Myometrial cell (primary cell): ENCODE measurements around the gene ZNF432. TPM values are rescaled to one million over a fixed set of nuclear protein-coding genes. Genes with fewer than 3 reads are reported as not detected.

ENCODE experiments used
- total RNA-seq: library from RNA; depleted of rRNA; stranded (reverse); fragments of >200 nt; gene quantifications from 2 replicates; pipeline ENCODE4 v1.2.3, GENCODE V29; 2015

The ZNF432 gene
- 4.0 and 4.1 TPM in 2 replicates for total RNA-seq

GRCh38 chr19:52048555-52049501 lies at the start of gene ZNF432:
TSS of gene ZNF432 (minus strand) at chr19:52048838. CDS start at chr19:52046868, 1,970 bp downstream.

GRCh38 chr19:52095172-52096014 lies 46.8 kb upstream of the ZNF432 start, which contains the start of gene ZNF841:
TSS of gene ZNF841 (minus strand) at chr19:52095765. CDS start at chr19:52084801, 10,964 bp downstream.

GRCh38 chr19:52028027-52028779 lies 20.4 kb downstream of the ZNF432 start, which contains the start of gene ZNF614:
TSS of gene ZNF614 (minus strand) at chr19:52028379. CDS start at chr19:52025745, 2,634 bp downstream.

GRCh38 chr19:52007806-52008557 lies 40.7 kb downstream of the ZNF432 start, which contains the start of gene ZNF615:
TSS of gene ZNF615 (minus strand) at chr19:52008211. CDS start at chr19:52003711, 4,500 bp downstream.

GRCh38 chr19:51986309-51987291 lies 62.0 kb downstream of the ZNF432 start, which contains the start of gene ZNF350:
TSS of gene ZNF350 (minus strand) at chr19:51986840. CDS start at chr19:51974360, 12,480 bp downstream.

Other genes starting within 250 kb of the ZNF432 start
- gene ZNF577, start 160.9 kb downstream of the ZNF432 start, total RNA-seq = 1.4 and 3.2 TPM in 2 replicates
- gene ZNF649, start 143.8 kb downstream of the ZNF432 start, total RNA-seq = 1.2 and 3.4 TPM in 2 replicates
- 3.7 and 8.1 TPM in 2 replicates for gene ZNF613, start 121.4 kb downstream of the ZNF432 start, total RNA-seq
- 2.3 and 4.4 TPM in 2 replicates for gene ZNF350, start 62.0 kb downstream of the ZNF432 start, total RNA-seq
- 2.3 and 4.6 TPM in 2 replicates for gene ZNF615, start 40.6 kb downstream of the ZNF432 start, total RNA-seq
- gene ZNF614, start 20.5 kb downstream of the ZNF432 start, total RNA-seq = 5.5 and 5.7 TPM in 2 replicates
- gene ZNF841, start 46.9 kb upstream of the ZNF432 start, total RNA-seq = 5.5 and 8.3 TPM in 2 replicates
- gene ZNF616, start 91.1 kb upstream of the ZNF432 start, total RNA-seq = 4.6 and 6.1 TPM in 2 replicates
- gene ZNF836, start 122.8 kb upstream of the ZNF432 start, total RNA-seq = 2.8 and 5.8 TPM in 2 replicates
- gene PPP2R1A, start 141.2 kb upstream of the ZNF432 start, total RNA-seq = 208 and 312 TPM in 2 replicates
- 7.1 and 9.2 TPM in 2 replicates for gene ZNF766, start 220.7 kb upstream of the ZNF432 start, total RNA-seq
- gene ZNF480, start 248.3 kb upstream of the ZNF432 start, total RNA-seq = 2.1 and 2.6 TPM in 2 replicates